Measurements from ENCODE around the gene VWA1.
"Not testable (repeated sequence)": the region's sequence is repeated elsewhere in the genome, so short reads cannot be mapped to it uniquely, and the experiment has no call there.

Gene VWA1

DNA sequence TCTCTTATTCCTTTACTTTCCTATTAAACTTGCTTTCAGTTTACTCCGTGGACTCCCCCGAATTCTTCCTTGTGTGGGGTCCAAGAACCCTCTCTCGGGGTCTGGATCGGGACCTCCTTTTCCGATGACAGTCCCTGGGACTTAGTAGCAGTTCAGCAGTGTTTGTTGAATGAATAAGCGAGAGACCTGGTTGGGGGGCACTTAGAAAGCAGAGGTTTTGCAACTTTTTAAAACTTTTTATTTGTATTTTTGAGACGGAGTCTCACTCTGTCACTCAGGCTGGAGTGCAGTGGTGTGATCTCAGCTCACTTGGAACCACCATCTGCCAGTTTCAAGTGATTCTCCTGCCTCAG lies 12.3 kb upstream of the VWA1 start:
- DNase-seq (ENCODE audit: low read depth in 2 of 2): no peak

DNA sequence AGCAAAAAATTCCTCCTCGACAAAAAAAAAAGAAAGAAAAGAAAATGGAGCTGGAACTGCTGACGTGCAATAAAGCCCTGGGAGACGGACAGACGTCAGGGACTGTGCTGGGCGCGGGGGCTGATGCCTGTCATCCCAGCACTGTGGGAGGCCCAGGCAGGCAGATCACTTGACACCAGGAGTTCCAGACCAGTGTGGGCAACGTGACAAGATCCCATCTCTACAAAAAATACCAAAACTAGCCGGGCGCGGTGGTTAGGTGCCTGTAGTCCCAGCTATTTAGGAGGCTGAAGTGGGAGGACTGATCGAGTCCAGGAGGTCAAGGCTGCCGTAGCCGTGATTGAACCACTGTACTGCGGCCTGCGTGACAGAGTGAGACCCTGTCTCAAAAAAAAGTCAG lies 10.8 kb upstream of the VWA1 start:
- no peak for DNase-seq (ENCODE audit: low read depth in 2 of 2)

DNA sequence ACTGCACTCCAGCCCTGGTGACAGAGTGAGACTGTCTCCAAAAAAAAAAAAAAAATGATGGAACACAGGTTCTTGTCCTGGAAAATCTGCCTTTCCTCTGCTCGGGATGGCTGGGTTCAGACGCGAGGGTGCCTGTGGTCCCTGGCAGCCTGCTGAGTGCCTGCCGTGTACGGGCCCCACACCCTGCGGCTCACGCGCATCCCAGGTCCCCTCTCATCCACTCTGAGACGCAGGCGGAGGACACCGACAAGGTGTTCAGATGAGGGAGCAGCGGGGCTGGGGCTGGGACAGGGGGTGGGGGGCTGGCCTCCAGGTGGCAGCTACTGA lies 10.1 kb upstream of the VWA1 start:
- no peak for DNase-seq (ENCODE audit: low read depth in 2 of 2)

DNA sequence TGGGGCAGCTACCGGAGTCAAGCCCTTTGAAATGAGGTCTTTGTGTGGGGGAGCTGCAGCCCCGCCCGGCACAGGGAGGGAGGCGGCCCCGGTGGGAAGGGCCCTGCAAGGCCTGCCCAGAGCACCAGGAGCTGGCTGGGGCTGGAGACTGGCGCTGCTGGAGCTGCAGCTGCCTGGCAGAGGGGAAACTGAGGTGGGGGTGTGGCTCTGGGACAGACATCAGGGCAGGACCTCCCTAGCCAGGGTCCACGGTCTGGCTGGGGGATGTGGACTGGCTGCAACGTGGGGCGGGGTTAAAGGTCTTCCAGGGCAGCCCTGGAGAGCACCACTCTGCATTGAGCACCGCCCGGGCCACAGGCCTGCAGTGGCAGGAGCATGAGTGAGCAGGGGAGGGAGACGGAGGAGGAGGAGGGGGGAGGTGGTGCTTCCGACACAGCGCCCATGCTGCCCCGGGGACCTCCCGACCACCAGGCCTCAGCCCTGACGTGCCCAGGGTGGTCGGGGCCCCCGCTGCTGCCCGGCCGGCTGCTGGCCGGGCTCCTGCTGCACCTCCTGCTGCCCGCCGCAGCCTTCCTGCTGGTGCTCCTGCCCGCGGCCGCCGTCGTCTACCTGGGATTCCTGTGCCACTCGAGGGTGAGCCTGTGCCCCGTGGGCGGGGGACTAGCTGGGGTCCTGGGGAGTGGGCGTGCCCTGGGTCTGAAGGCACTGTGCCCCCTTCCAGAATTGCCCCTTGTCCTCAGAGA lies 9.6 kb upstream of the VWA1 start:
- DNase-seq (ENCODE audit: low read depth in 2 of 2): no peak

DNA sequence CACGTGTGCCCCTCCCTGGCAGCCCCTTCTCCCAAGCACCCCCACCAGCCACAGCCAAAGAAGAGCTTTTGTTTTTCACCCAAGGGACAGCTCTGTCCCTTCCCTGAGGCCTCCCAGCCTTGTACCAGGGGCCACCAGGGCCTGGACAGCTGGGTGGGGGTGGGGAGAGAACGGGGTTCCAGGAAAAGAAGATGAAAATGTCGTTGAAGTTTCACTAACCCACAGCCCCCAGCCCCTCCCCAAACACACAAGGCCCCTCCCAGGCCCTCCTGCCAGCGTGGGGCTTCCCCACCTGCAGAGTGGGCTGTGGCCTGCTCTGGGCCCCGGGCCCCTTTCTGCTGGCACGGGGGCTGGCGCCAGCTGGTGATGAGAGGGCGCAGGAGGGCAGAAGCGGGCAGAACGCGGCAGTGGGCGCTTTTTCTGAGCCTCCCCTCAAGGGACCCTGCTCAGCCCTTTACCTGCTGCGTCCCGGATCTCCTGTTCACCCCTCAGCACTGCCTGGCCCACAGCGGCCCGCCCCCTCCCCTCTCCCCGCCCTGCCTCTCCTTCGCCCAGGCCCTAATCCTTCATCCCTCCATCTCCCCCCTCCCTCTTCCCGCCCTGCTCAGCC lies 8.9 kb upstream of the VWA1 start:
- DNase-seq (ENCODE audit: low read depth in 2 of 2): no peak

DNA sequence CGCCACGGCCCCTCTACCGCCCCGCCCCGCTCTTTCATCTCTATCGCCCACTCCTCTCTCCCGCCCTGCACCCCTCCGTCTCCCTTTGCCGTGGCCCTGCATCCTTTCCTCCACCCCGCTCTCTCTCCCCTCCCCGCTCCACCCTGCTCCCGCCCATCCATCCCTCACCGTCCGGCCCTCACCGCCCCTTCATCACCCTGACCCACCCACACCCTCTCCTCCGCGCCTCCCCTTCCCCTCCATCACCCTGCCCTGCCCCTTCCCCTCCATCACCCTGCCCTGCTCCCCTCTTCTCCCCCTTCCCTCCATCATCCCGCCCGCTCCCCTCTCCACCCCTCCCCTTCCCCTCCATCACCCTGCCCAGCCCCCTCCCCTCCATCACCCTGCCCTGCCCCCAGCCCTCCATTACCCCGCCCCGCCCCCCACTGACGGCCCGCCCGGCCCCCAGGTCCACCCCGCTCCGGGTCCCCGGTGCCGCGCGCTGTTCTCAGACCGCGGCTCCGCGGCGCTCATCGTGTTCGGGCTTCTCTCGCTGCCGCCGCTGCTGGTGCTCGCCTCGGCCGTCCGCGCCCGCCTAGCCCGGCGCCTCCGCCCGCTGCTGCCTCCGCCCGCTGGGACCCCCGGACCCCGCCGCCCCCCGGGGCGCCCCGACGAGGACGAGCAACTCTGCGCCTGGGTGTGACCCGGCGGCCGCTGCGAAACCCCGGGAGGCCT lies 8.2 kb upstream of the VWA1 start:
- DNase-seq (ENCODE audit: low read depth in 2 of 2): no peak

DNA sequence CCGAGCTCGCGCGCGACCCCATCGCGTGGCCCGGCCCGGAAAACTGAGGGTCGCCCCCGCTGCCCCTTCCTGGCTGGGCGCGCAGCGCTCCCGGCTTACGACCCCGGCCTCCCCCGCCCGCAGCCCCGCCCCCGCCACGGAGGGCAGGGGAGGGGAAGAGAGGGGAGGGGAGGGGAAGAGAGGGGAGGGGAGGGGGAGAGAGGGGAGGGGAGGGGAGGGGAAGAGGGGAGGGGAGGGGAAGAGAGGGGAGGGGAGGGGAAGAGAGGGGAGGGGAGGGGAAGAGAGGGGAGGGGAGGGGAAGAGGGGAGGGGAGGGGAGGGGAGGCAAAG lies 7.7 kb upstream of the VWA1 start:
- no peak for DNase-seq (ENCODE audit: low read depth in 2 of 2)

DNA sequence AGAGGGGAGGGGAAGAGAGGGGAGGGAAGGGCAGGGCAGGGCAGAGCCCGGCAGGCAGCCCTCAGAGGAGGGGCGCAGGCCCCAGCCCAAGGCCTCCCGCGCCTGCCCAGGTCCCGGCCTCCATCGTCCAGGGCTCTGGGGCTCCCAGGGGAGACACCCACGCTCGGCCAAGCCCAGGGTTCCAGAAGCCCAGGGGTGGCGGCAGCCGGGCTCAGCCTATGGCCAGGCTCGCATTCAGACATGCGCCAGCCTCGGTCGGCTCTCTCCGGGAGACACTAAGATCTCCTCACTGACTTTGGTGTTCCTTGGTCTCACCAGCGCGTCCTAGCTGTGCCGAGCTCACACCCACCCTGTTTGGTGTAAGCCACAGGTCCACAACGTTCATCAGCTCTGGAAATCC lies 7.3 kb upstream of the VWA1 start:
- no peak for DNase-seq (ENCODE audit: low read depth in 2 of 2)

DNA sequence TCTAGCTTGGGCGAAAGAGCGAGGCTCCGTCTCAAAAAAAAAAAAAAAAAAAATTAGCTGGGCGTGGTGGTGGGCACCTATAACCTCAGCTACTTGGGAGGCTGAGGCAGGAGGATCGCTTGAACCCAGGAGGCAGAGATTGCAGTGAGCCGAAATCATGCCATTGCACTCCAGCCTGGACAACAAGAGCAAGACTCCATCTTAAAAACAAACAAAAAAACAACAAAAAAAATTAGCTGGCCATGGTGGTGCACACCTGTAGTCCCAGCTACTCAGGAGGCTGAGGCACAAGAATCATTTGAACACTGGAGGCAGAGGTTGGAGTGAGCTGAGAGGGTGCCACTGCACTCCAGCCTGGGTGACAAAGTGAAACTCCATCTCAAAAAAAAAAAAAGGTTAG lies 6.5 kb upstream of the VWA1 start:
- DNase-seq (ENCODE audit: low read depth in 2 of 2): not testable (repeated sequence)

DNA sequence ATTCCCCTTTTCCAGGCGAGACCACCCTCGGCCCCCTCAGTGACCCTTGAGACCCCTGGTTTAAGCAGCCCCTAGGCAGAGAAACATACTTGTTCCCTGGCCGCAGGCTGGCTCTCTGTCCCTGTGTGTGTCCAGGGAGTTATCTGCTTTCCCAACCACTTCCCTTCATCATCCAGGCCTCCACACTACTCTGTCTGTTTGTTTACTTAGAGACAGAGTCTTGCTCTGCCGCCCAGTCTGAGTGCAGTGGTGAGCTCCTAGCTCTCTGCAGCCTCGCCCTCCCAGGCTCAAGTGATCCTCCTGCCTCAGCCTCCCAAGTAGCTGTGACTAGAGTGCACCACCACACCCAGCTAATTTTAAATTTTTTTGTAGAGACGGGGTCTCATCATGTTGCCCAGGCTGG lies 5.8 kb upstream of the VWA1 start:
- no peak for DNase-seq (ENCODE audit: low read depth in 2 of 2)

DNA sequence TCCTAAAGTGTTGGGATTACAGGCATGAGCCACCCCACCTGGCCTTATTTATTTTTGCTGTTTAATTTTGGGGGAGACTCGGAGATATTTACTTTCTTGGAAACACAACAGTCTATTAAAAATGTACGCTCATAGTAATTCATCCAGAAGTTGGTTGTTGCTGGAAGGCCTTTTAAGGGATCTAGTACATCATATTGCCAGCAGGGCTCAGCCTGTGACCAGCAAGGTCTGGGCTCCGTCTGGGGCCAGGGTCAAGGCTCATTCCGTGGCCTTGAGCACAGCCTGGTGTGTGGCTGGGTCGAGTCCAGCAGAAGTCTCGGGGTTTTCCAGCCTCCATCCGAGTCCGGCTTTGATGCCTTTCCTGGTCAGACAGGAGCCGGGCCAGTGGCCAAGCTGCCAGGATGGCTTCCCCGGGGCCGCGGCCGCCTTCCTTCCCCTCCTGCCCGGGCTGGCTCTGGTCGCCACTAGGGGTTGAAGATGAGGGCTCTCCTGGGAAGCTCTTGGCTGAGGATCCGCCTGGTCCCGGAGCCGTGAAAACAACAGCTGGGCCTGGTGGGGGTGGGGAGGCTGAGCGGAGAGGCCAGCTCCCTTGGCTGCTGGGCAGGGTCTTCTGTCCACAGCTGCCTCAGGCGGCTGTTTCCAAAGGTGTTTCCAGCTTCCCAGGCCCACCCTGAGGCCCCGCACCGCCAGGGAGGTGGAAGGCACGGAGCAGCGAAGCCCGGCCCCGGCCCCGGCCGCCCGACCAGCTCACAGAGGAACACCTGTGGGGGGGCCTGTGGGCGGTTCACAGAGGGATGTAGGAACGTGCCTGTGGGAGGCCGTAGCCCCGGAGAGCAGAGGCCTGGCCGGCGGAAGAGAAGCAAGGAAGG lies 5.1 kb upstream of the VWA1 start:
- no peak for DNase-seq (ENCODE audit: low read depth in 2 of 2)

DNA sequence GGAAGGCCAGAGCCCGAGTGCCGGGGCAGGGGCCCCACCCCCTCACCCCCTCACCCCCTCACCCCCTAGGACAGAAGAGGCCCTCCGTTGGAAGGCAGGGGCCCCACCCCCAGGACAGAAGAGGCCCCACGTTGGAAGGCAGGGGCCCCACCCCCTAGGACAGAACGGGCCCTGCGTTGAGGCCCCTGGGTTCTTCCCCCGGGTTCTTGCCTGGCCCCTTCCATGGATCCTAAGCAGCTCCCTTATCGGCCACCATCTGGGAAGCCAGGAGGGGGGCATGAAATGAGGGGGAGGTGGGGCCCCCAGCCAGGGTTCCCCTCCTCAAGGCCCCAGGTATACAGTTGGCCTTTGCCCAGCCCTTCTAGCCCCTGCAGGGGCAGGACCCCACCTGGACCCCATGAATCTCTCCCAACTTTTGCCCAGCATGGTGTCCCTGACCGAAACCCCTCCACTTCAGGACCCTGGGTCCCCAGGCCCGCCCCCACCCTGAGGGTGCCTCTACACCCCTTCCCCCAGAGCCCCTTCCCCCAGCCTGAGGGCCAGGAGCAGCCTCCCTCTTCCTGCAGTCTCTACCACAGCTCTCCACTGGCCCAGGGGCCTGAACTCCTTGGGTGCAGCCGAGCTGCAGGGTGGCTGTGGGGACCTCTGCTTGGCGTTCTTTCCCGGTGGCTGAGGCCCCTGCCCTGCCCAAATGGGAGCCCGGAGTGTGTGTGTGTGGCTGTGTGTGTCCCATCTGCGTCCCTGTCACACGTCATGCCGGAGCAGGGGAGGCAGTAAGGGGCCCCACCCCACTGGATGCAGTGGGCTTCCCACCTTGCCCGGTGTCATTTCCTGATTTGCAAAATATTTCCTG lies 4.3 kb upstream of the VWA1 start:
- DNase-seq (ENCODE audit: low read depth in 2 of 2): no peak

DNA sequence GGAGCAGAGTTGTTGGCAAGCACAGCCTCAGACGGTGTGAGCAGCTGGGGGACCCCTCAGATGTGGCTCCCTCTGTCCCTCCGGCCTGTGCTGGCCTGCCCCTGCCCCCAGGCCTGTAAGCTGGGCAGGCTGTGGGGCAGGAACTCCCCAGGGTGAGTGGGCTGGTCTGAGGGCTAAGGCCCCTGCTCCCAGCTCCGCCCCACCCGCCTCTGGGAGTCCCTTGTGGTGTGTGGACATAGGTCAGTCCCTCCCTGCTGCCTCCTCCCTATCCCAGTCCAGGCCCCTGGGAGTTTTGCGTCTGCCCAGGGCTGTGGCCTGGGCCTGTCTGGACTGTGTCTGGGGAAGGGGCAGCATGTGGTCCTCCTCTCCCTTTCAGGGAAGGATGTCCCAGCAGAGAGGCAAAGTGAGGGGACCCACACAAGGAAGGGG lies 3.6 kb upstream of the VWA1 start:
- no peak for DNase-seq (ENCODE audit: low read depth in 2 of 2)

DNA sequence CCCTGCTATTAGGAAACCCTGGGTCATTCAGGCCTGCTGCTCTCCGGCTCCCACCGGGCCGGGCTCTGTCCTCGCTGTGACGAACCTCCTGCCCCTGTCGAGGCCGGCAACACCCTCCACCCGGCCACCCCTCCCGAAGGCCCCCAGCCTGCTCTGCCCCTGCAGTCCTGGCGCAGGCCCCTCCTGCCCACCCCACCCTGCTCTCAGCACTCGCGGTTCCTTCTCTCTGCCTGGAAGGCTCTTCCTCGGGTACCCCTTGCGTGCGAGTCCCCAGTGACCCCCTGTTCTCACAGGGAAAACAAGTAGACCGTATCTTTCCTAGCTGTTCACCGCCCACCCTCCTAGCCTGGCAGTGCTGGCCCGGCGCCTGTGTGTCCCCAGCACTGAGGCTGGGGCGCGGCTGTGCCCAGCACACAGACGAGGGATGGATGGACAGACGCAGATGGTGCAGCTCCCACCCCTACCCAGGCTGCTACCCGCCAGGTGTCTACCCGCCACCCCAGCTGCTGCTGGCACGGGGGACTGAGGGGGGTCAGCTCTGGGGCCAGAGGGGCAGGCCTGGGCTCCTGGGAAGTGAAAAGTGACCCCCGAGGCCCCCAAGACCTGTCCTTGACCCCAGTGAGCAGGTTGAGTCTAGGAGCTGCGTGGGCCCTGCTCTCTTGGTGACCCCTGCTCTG lies 3.1 kb upstream of the VWA1 start:
- no peak for DNase-seq (ENCODE audit: low read depth in 2 of 2)

DNA sequence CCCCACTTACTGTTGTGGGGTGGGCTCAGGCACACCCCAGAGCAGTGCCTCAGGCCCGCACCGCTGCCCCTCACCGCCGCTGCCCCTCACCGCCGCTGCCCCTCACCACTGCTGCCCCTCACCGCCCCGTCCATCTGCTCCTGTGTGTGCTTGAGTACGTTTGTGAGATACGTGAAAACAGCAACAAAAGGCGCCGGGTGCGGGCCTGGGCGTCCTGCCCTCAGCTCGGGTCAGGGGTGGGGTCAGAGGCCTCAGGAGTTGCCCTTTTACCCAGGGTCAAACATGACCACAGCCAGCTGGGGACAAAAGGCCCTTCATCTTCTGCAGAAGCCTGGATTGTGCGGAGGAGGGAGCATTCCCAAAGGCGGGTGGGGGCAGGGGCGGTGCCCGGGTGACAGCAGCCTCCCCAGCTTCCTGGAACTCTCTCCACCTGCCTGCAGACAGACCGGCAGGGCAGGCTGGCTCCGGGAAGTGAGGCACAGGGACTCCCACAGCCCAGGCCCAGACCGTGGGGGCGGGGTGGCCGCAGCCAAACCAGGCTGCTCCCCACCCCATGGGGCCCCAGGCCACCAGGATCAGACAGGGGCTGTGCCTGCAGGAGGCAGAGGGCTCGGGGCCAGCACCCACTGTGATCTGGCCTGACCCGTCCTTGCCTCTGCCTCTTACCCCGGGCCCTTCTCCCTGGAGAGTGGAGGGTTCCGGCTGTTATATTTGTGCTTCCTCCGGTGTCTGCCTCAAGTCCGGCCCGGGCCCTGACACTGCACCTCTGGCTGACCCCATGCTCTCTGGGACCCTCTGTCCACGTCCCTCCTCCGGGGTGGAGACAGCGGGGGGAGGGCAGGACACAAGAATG lies 2.3 kb upstream of the VWA1 start:
- no peak for DNase-seq (ENCODE audit: low read depth in 2 of 2)

DNA sequence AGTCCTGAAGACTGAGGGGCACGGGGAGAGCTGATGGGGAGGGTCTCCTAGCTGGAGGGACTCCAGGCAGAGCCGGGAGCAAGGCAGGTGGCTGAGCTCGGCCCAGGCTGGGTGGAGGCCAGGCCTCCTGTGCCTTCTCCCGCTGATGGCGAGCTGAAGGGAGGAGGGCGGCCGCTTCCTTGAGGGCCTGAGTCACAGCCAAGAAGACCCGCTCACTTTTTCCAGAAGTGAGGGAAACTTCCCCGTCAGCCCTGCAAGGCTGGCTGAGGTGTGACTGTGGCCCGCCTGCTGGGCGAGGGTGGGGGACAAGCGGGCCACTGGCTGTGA lies 1.7 kb upstream of the VWA1 start:
- peak; percentile 51 to 62 for DNase-seq (ENCODE audit: low read depth in 2 of 2)

DNA sequence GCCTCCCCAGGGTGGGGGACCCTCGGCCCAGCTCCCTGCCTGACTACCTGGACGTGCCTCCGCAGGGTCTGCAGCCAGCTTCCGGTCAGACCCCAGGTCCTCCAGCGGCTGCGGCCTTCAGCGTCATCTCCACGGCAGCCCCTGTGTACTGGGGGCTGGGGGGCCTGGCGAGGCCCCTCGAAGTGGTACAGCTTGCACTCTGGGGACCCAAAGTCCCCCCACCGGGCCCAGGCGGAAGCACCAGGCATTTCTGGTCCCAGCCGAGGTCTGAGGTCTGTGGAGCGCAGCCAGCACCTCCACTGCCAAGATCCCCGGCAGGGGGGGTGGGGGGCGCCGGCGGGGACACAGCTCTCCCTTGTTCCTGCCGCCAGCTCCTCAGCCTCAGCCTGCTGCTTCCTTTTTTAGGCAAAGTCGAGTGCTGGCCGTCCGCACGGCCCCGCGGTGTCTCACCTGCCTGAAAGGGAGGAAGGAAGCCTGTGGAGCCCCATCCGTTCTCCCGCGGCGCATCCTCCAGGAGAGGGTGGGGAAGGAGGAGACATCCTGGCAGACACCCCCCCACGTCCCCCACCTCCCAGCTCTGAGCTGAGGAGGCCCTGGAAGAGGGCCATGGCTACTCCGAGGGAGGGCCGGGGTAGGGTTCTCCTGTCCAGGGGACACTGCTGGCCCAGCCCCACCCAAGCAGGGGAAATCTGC lies 1.2 kb upstream of the VWA1 start:
- DNase-seq (ENCODE audit: low read depth in 2 of 2): no peak

DNA sequence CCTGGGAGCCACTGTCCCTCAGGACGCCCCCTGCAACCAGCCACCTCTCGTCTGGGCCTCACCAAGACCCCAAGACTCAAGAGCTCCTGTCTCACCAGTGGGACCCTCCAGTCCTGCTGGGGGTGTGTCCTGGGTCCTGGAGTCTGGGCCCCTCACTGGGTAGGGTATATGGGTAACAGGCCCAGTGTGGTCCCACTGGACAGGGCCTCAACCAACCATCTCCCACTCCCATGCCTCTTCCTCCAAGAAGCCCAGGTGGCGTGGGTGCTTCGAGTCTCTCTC lies 725 bp upstream of the VWA1 start:
- no peak for DNase-seq (ENCODE audit: low read depth in 2 of 2)

DNA sequence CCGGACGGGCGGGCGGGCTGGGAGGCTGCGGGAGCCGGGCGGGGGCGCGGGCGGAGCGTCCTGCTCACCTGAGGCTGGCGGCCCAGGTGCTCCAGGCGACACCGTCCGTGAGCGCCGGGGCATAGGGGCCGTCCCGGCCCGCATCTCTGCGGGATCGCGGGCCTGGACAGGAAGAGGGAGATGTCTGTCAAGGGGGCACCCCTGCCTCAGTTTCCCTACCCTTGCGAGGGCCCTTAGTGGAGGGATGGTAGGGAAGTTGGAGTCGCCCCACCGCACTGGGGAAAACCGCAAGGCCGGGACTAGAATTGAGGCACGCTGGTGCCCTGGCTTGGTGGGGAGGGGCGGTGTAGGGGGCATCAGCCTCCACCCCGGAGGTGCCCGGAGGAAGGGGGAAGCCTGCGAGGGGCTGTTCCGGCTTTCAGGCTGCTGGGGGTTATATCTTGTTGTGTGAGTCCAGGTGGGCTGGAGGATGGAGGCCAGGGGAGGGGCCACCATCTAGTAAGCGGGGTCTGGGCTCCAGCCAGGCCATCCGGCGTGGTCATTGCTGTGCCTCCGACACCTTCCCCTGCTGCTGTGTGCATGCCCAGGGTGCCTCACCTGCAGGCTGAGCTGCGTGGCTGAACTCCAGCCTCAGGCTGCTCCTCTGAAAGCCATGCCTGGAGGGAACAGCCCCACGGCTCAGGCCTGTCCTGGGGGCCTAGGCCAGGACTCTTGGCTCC lies 580 bp downstream of the VWA1 start:
- no peak for DNase-seq (ENCODE audit: low read depth in 2 of 2)
